Stimulated activated CD4-positive, alpha-beta T cell treated with anti-CD3 and anti-CD28 coated beads, Interleukin-4, amount 100 ng/mL, for 1 hour (primary cell): ENCODE results near the gene PRAME.
"Not testable (repeated sequence)": the region's sequence is repeated elsewhere in the genome, so short reads cannot be mapped to it uniquely, and the experiment has no call there.

Experiments used
- DNase-seq: peaks from one replicate; pipeline ENCODE4 v3.0.0-alpha.2; 2020

PRAME gene

GRCh38 chr22:22558972-22559603 lies at the start of gene PRAME:
PRAME (minus strand) TSS chr22:22559265; CDS start chr22:22556832, 2,433 bp downstream.
- DNase-seq = peak; percentile 74

DNA sequence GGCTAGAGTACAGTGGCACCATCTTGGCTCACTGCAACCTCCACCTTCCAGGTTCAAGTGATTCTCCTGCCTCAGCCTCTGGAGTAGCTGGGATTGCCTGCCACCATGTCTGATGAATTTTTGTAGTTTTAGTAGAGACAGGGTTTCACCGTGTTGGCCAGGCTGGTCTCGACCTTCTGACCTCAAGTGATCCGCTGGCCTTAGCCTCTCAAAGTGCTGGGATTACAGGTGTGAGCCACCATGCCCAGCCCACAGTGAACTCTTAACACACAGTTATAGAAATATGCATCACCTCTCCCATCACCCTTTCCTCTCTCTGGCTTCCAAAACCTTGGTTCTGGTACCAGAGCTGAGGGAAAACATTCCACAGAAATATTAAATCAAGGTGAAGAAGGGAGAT lies 49.0 kb upstream of the PRAME start:
- DNase-seq = not testable (repeated sequence)

DNA sequence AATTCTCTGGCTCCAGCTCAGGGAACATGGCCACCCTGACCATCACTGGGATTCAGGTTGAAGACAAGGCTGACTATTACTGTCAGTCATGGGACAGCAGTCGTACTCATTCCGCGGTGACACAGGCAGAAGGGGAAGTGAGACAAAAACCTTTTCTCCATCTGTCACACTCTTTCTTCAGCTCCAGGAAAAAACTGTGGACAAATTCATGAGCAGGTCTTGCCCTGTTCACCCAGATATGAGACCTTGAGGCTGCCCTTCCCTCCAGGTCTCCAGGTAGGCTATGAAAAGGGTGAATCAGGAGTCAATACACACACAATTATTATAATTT lies 46.0 kb upstream of the PRAME start:
- DNase-seq = no peak

DNA sequence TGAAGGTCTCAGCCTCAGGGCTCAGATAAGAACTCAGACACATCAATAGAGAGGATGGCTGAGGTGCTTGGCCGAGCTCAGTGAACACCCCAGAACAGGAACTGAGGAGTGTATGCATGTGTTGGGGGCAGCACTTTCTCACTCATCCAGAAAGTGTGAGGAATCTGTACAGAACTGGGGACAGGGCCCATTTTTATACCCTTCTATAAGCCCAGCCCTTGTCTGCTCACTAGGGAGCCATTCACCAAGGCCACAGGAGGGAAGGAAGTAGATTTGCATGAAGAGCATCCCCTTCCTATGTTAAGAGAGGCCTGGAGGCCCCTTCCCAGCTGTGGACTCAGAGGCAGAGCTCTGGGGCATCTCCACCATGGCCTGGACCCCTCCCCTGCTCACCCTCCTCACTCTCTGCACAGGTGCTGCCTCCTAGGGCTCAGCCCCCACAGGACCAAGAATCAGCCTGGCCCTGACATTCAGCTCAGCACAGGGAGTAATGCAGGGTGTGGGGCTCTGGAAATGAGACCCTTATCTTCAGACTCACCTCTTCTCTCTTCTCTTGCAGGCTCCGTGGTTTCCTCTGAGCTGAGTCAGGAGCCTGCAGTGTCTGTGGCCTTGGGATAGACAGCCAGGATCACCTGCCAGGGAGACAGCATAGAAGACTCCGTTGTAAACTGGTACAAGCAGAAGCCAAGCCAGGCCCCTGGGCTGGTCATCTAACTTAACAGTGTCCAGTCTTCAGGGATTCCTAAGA lies 45.4 kb upstream of the PRAME start:
- DNase-seq = no peak

DNA sequence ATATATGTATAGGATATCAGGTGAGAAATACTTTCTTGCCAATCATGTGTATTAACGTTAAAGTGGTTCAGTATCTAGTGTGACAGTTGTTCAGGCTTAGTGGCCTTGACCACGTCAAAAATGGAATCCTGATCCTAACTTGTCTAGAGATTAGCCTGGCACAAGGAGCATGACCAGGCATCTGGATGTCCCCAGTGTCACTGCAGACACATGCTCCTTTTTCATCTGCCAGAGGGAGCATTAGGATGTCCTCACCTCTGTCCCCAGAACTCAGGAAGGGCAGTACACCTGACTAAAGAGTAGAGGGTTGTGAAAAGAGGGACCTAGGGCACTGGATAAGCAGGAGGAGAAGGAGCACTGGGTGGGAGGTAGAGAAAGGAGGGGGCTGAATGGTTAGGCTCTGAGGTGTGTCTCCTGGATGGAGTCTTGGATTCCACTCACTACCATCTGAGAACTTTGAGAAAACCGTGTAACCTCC lies 44.4 kb upstream of the PRAME start:
- no peak for DNase-seq

GRCh38 chr22:22600531-22601261 lies 41.6 kb upstream of the PRAME start:
- no peak for DNase-seq

GRCh38 chr22:22599248-22599647 lies 40.2 kb upstream of the PRAME start:
- DNase-seq = no peak

- no peak for DNase-seq
Observed at GRCh38 chr22:22598144-22598543, 39.1 kb upstream of the PRAME start.

- no peak for DNase-seq
Observed at GRCh38 chr22:22595001-22595835, 36.2 kb upstream of the PRAME start.

GRCh38 chr22:22593964-22594656 lies 35.0 kb upstream of the PRAME start:
- peak; percentile 52 for DNase-seq

GRCh38 chr22:22593250-22593649 lies 34.2 kb upstream of the PRAME start:
- no peak for DNase-seq

GRCh38 chr22:22591348-22592299 lies 32.6 kb upstream of the PRAME start:
- DNase-seq = no peak

DNA sequence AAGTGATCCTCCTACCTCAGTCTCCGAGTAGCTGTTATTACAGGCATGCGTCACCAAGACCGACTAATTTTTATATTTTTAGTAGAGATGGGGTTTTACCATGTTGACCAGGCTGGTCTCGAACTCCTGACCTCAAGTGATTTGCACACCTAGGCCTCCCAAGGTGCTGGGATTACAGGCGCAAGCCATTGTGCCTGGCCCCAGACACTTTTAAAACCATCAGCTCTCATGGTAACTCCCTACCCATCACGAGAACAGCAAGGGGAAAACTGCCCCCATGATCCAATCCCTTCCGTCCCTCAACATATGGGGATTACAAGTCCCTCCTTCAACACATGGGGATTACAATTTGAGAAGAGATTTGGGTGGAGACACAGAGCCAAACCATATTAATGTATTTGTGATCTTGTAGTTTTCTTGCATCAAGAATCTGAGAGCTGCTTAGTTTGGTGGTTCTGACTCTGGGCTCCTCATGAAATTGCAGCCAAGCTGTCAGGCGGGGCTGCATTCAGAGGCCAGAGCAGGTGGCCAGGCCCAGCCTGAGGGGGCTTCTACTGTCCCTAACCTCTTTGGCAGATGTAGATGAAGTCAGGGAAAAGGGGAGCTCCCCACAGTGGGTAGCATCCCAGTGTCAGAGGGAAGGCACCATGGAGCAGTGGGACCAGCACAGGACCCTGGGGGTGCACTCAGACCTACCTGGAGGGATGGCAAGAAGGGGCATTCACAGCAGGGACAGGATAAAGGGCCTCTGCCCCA lies 31.2 kb upstream of the PRAME start:
- DNase-seq = no peak

- DNase-seq = no peak
Observed at GRCh38 chr22:22588485-22589164, 29.6 kb upstream of the PRAME start.

DNA sequence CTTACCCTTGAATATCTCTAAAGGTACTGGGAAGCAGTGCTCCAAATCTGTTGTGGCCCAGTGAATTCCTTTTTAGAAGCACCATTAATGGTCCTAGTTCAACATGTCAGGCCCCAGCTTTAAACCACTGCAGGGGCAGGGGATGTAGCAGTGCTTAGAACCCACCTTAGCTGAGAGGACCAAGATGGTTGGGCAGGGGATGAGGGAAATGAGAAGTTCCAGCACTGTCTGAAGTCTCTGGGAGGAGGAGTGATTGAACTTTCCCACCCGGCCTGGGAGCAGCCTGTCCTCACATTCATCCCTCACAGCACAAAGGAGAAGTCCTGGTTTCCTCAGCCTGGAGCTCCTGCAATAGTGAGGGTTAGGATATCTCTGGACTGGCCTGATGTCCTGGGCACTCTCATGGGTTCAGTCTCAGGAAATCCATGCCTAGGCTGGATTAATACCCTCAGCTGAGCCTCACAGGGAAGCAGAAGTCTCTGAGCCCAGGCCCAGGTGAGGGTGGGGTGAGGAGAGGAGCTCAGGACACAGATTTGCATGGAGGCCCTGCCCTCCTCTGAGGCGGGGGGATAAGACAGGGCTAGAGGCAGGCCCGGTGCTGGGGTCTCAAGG lies 28.6 kb upstream of the PRAME start:
- no peak for DNase-seq

DNA sequence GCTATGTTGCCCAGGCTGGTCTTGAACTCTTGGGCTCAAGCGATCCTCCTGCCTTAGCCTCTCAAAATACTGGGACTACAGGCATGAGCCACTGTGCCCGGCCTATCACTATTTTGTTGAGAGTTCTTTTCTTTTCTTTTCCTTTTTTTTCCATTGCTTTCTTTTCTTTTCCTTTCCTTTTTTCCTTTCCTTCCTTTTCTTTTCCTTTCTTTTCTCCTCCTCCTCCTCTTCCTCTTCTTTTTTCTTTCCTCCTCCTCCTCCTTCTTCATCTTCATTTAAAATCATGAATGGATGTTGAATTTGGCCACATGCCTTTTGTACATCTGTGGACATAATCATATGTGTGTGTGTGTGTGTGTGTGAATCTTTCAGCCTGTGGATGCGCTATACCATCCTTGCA lies 25.7 kb upstream of the PRAME start:
- DNase-seq = no peak

DNA sequence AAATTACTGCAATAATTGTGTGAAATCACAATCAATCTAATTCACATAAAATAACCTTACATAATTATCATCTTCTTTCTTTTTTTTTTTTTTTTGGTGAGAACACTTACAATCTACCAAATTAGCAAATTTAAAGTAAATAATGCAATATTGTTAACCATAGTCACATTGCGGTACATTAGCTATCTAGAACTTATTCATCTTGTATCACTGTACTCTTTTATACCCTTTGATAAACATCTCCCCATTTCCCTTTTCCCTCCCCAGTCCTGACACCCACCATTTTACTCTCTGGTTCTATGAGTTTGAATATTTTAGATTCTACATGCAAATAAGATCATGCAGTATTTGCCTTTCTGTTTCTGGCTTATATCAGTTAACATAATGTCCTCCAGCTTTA lies 24.0 kb upstream of the PRAME start:
- DNase-seq = no peak

- DNase-seq = not testable (repeated sequence)
Observed at GRCh38 chr22:22581524-22581923, 22.5 kb upstream of the PRAME start.

- no peak for DNase-seq
Observed at GRCh38 chr22:22579869-22580604, 21.0 kb upstream of the PRAME start.
